HG02610 (cell line): Measurements from ENCODE around the gene FAM76B.
A peak's percentile ranks its signal among the peaks of the same experiment; 100 is the strongest.
"Not testable (repeated sequence)": the region's sequence is repeated elsewhere in the genome, so short reads cannot be mapped to it uniquely, and the experiment has no call there.

ENCODE experiments used
- ATAC-seq: cut with Tn5 transposase; IDR thresholded peaks from one replicate; pipeline ENCODE4 v1.9.1; 2021; ENCODE audit warnings: mild to moderate bottlenecking, moderate library complexity; ENCODE audit not compliant: unreplicated experiment

The FAM76B gene

GRCh38 chr11:95789506-95790122, at the start of gene FAM76B:
TSS of gene FAM76B (minus strand) at chr11:95789782. CDS start at chr11:95789478, 304 bp downstream.
- ATAC-seq: peak; percentile 75

GRCh38 chr11:95835768-95836488, 46.3 kb upstream of the FAM76B start:
- peak; percentile 84 for ATAC-seq

GRCh38 chr11:95835351-95835750, 45.8 kb upstream of the FAM76B start:
- ATAC-seq: no peak

GRCh38 chr11:95833378-95833777, 43.8 kb upstream of the FAM76B start:
- ATAC-seq: no peak

GRCh38 chr11:95832763-95833162, 43.2 kb upstream of the FAM76B start:
- ATAC-seq: no peak

GRCh38 chr11:95831198-95831883, 41.8 kb upstream of the FAM76B start:
- no peak for ATAC-seq

GRCh38 chr11:95829580-95830259, 40.1 kb upstream of the FAM76B start:
- ATAC-seq: no peak

- ATAC-seq: no peak
Measured at GRCh38 chr11:95827696-95828095, 38.1 kb upstream of the FAM76B start.

GRCh38 chr11:95821640-95822039, 32.1 kb upstream of the FAM76B start:
- no peak for ATAC-seq

- peak; percentile 70 for ATAC-seq
Measured at GRCh38 chr11:95816037-95816436, 26.5 kb upstream of the FAM76B start.

GRCh38 chr11:95811052-95811451, 21.5 kb upstream of the FAM76B start:
- ATAC-seq: not testable (repeated sequence)

- ATAC-seq: not testable (repeated sequence)
Measured at GRCh38 chr11:95806464-95806863, 16.9 kb upstream of the FAM76B start.

GRCh38 chr11:95805869-95806268, 16.3 kb upstream of the FAM76B start:
- no peak for ATAC-seq

- ATAC-seq: no peak
Measured at GRCh38 chr11:95803973-95804372, 14.4 kb upstream of the FAM76B start.

GRCh38 chr11:95802806-95803205, 13.2 kb upstream of the FAM76B start:
- ATAC-seq: no peak

GRCh38 chr11:95800438-95800837, 10.9 kb upstream of the FAM76B start:
- no peak for ATAC-seq

GRCh38 chr11:95799546-95799945, 10.0 kb upstream of the FAM76B start:
- ATAC-seq: no peak

GRCh38 chr11:95796501-95796900, 6.9 kb upstream of the FAM76B start:
- no peak for ATAC-seq

- ATAC-seq: no peak
Measured at GRCh38 chr11:95795627-95796295, 6.2 kb upstream of the FAM76B start.

GRCh38 chr11:95794086-95794485, 4.5 kb upstream of the FAM76B start:
- no peak for ATAC-seq

- no peak for ATAC-seq
Measured at GRCh38 chr11:95793116-95793515, 3.5 kb upstream of the FAM76B start.
